ENCODE data around the gene LDAH.

Gene LDAH

GRCh38 chr2:20669562-20670314 is 153.2 kb downstream of the LDAH start (continued):
- TF ChIP-seq ZNF426 (tag by site-specific recombination; IDR thresholded peaks at IDR 0.05) (no peak), ZNF677 (tag by site-specific recombination; IDR thresholded peaks at IDR 0.05) (no peak), SP2 (tag by site-specific recombination; IDR thresholded peaks at IDR 0.05) (no peak), ZSCAN16 (tag by site-specific recombination; IDR thresholded peaks at IDR 0.05) (no peak), ZNF558 (tag by site-specific recombination; IDR thresholded peaks at IDR 0.05) (no peak), ZNF248 (tag by site-specific recombination; IDR thresholded peaks at IDR 0.05) (no peak), ZNF398 (tag by site-specific recombination; IDR thresholded peaks at IDR 0.05) (no peak), ZNF560 (tag by site-specific recombination; IDR thresholded peaks at IDR 0.05; ENCODE audit: borderline replicate concordance) (no peak), ZNF596 (tag by site-specific recombination; IDR thresholded peaks at IDR 0.05) (no peak), ZNF19 (tag by site-specific recombination; IDR thresholded peaks at IDR 0.05; ENCODE audit: low read depth) (no peak), WT1 (tag by site-specific recombination; IDR thresholded peaks at IDR 0.05) (no peak), ZNF274 (IDR thresholded peaks at IDR 0.05; ENCODE audit: low read length) (no peak), ZNF274 (tag by site-specific recombination; IDR thresholded peaks at IDR 0.05; ENCODE audit: borderline replicate concordance) (no peak), ZNF10 (tag by site-specific recombination; IDR thresholded peaks at IDR 0.05) (no peak)
- TF ChIP-seq, protein P1, sequence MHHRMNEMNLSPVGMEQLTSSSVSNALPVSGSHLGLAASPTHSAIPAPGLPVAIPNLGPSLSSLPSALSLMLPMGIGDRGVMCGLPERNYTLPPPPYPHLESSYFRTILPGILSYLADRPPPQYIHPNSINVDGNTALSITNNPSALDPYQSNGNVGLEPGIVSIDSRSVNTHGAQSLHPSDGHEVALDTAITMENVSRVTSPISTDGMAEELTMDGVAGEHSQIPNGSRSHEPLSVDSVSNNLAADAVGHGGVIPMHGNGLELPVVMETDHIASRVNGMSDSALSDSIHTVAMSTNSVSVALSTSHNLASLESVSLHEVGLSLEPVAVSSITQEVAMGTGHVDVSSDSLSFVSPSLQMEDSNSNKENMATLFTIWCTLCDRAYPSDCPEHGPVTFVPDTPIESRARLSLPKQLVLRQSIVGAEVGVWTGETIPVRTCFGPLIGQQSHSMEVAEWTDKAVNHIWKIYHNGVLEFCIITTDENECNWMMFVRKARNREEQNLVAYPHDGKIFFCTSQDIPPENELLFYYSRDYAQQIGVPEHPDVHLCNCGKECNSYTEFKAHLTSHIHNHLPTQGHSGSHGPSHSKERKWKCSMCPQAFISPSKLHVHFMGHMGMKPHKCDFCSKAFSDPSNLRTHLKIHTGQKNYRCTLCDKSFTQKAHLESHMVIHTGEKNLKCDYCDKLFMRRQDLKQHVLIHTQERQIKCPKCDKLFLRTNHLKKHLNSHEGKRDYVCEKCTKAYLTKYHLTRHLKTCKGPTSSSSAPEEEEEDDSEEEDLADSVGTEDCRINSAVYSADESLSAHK (tag by site-specific recombination; IDR thresholded peaks at IDR 0.05): no peak

DNA sequence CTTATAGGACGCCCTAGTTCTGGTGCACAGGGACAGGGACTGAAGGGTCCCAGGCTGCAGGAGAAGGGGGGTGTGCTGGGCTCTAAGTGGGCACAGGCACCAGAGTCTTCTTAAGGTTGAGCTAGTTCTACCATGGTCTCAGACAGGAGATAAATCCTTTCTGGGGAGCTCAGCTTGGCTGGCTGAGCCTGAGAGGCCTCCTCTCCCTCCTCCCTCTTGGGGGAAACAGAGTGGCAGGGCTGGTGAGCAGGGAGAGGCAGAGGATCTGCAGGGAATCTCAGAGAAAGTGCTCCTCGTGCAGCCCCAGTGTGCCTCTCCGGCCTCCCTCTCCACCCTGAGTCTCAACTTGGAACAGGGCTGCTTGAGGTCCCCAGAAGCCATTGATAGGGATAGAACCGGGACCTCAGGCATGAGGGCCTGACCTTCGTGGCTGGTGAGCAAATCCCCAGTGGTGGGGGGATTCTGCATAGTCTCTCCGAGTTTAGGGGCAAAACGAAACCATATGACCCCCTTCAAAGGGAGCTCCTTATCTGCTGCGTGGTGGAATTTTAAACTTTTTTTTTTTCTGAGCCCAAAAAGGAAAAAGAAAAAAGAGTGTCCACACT is 153.9 kb downstream of the LDAH start:
- no peaks in the 10 kb centered on the region for H3K4me1 ChIP-seq (ENCODE audit: control insufficient read depth, insufficient read depth, low read length)
- H3K9me3 ChIP-seq (ENCODE audit: control insufficient read depth, insufficient read depth, low read depth, low read length): no peaks in the 10 kb centered on the region
- H3K36me3 ChIP-seq (ENCODE audit: control insufficient read depth in 2 of 2, insufficient read depth in 1 of 2, low read length in 2 of 2): peaks cover 0 to 36% of the 10 kb centered on the region in 2 experiments; a peak in 1 of 3 replicates
- ChIA-PET POLR2A (no interaction called here), CTCF (interaction anchor here (0.5 to 0.6 kb wide), 2 partner anchors 15 to 330 kb away, joined by 3 to 5 read pairs; no protein-coding TSS in a partner anchor)
- no peak overlapping the region for H3K4me3 ChIP-seq (ENCODE audit: low read depth, low read length)
- no peak for TF ChIP-seq ZNF837 (tag by site-specific recombination; IDR thresholded peaks at IDR 0.05)
- no peak for TF ChIP-seq ZNF394 (tag by site-specific recombination; IDR thresholded peaks at IDR 0.05; ENCODE audit: borderline replicate concordance)
- no peak for TF ChIP-seq ZNF324 (tag by site-specific recombination; IDR thresholded peaks at IDR 0.05)
- no peak for TF ChIP-seq ZNF548 (tag by site-specific recombination; IDR thresholded peaks at IDR 0.05)
- TF ChIP-seq, protein P2, sequence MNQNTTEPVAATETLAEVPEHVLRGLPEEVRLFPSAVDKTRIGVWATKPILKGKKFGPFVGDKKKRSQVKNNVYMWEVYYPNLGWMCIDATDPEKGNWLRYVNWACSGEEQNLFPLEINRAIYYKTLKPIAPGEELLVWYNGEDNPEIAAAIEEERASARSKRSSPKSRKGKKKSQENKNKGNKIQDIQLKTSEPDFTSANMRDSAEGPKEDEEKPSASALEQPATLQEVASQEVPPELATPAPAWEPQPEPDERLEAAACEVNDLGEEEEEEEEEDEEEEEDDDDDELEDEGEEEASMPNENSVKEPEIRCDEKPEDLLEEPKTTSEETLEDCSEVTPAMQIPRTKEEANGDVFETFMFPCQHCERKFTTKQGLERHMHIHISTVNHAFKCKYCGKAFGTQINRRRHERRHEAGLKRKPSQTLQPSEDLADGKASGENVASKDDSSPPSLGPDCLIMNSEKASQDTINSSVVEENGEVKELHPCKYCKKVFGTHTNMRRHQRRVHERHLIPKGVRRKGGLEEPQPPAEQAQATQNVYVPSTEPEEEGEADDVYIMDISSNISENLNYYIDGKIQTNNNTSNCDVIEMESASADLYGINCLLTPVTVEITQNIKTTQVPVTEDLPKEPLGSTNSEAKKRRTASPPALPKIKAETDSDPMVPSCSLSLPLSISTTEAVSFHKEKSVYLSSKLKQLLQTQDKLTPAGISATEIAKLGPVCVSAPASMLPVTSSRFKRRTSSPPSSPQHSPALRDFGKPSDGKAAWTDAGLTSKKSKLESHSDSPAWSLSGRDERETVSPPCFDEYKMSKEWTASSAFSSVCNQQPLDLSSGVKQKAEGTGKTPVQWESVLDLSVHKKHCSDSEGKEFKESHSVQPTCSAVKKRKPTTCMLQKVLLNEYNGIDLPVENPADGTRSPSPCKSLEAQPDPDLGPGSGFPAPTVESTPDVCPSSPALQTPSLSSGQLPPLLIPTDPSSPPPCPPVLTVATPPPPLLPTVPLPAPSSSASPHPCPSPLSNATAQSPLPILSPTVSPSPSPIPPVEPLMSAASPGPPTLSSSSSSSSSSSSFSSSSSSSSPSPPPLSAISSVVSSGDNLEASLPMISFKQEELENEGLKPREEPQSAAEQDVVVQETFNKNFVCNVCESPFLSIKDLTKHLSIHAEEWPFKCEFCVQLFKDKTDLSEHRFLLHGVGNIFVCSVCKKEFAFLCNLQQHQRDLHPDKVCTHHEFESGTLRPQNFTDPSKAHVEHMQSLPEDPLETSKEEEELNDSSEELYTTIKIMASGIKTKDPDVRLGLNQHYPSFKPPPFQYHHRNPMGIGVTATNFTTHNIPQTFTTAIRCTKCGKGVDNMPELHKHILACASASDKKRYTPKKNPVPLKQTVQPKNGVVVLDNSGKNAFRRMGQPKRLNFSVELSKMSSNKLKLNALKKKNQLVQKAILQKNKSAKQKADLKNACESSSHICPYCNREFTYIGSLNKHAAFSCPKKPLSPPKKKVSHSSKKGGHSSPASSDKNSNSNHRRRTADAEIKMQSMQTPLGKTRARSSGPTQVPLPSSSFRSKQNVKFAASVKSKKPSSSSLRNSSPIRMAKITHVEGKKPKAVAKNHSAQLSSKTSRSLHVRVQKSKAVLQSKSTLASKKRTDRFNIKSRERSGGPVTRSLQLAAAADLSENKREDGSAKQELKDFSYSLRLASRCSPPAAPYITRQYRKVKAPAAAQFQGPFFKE (tag by site-specific recombination; IDR thresholded peaks at IDR 0.05; ENCODE audit: borderline replicate concordance): no peak
- TF ChIP-seq ZSCAN16 (tag by site-specific recombination; IDR thresholded peaks at IDR 0.05): no peak
- TF ChIP-seq REPIN1 (tag by site-specific recombination; IDR thresholded peaks at IDR 0.05; ENCODE audit: low read depth): no peak
- TF ChIP-seq, protein P3, sequence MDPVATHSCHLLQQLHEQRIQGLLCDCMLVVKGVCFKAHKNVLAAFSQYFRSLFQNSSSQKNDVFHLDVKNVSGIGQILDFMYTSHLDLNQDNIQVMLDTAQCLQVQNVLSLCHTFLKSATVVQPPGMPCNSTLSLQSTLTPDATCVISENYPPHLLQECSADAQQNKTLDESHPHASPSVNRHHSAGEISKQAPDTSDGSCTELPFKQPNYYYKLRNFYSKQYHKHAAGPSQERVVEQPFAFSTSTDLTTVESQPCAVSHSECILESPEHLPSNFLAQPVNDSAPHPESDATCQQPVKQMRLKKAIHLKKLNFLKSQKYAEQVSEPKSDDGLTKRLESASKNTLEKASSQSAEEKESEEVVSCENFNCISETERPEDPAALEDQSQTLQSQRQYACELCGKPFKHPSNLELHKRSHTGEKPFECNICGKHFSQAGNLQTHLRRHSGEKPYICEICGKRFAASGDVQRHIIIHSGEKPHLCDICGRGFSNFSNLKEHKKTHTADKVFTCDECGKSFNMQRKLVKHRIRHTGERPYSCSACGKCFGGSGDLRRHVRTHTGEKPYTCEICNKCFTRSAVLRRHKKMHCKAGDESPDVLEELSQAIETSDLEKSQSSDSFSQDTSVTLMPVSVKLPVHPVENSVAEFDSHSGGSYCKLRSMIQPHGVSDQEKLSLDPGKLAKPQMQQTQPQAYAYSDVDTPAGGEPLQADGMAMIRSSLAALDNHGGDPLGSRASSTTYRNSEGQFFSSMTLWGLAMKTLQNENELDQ (tag by site-specific recombination; IDR thresholded peaks at IDR 0.05; ENCODE audit: low read depth): no peak
- TF ChIP-seq ZNF341 (tag by site-specific recombination; IDR thresholded peaks at IDR 0.05; ENCODE audit: low read depth): no peak
- TF ChIP-seq ZNF175 (tag by site-specific recombination; IDR thresholded peaks at IDR 0.05): no peak
- H3K27ac ChIP-seq (ENCODE audit: extremely low read depth, low read depth, low read length): no peak overlapping the region
